OCI-LY7 (cell line): Measurements from ENCODE around the gene VCL. TPM values are rescaled to one million over a fixed set of nuclear protein-coding genes. Genes with fewer than 3 reads are reported as not detected.

Source experiments
- BruUV-seq: library from RNA; stranded (reverse); fragments of 400-500 nt; replicated peaks from 2 replicates; lab custom pipeline; 2021; lab: Mats Ljungman, UMichigan
- CTCF ChIA-PET: fragments of 300-600 bp; sonication (Branson Sonifier 250); formaldehyde crosslinking; loops from one replicate; lab custom pipeline; 2022; ENCODE audit warnings: antibody characterized with exemption; ENCODE audit not compliant: unreplicated experiment; lab: Charles Lee
- POLR2A ChIA-PET: fragments of 300-600 bp; sonication (Branson Sonifier 250); formaldehyde crosslinking; loops from one replicate; lab custom pipeline; 2022; ENCODE audit warnings: antibody characterized with exemption; lab: Charles Lee
- DNase-seq: peaks from one replicate; pipeline ENCODE4 v3.0.0-alpha.2; 2015; ENCODE audit warnings: low spot score
- H2AFZ ChIP-seq: fragments of 200-600 bp; sonication (generic), shearing (Covaris generic); 2 replicates; pipeline ENCODE4 v1.6.1; 2014; ENCODE audit warnings: mild to moderate bottlenecking, antibody characterized with exemption, low read length, moderate library complexity
- H3K27ac ChIP-seq: fragments of 200-600 bp; sonication (generic); 2 replicates; pipeline ENCODE4 v1.5.1; 2014; ENCODE audit warnings: mixed run types, low read depth, mild to moderate bottlenecking, moderate library complexity, low read length, inconsistent platforms; ENCODE audit not compliant: poor library complexity, severe bottlenecking
- H3K36me3 ChIP-seq: fragments of 200-600 bp; sonication (generic); 2 replicates; pipeline ENCODE4 v1.6.1; 2014; ENCODE audit warnings: mild to moderate bottlenecking, antibody characterized with exemption, low read length, moderate library complexity, mixed read lengths; ENCODE audit not compliant: insufficient read depth
- H3K4me1 ChIP-seq: fragments of 200-600 bp; sonication (generic); 2 replicates; pipeline ENCODE4 v1.5.1; 2014; ENCODE audit warnings: mild to moderate bottlenecking, low read length; ENCODE audit not compliant: insufficient read depth, poor library complexity, severe bottlenecking
- H3K4me2 ChIP-seq: fragments of 200-600 bp; sonication (generic); 2 replicates; pipeline ENCODE4 v1.6.1; 2014; ENCODE audit warnings: mild to moderate bottlenecking, low read length
- H3K4me3 ChIP-seq: fragments of 200-600 bp; sonication (generic); 2 replicates; pipeline ENCODE4 v1.5.1; 2014; ENCODE audit warnings: mild to moderate bottlenecking, low read depth, low read length; ENCODE audit not compliant: poor library complexity, severe bottlenecking
- H3K79me2 ChIP-seq: fragments of 200-600 bp; sonication (generic); 2 replicates; pipeline ENCODE4 v1.6.1; 2016; ENCODE audit warnings: low read depth, mild to moderate bottlenecking, low read length, moderate library complexity, mixed read lengths; ENCODE audit not compliant: insufficient read depth
- H3K9me2 ChIP-seq: fragments of 200-600 bp; sonication (generic); 2 replicates; pipeline ENCODE4 v1.6.1; 2016; ENCODE audit warnings: mild to moderate bottlenecking, low read length, mixed read lengths; ENCODE audit not compliant: insufficient read depth
- H3K9me3 ChIP-seq: fragments of 200-600 bp; sonication (generic); 2 replicates; pipeline ENCODE4 v1.6.1; 2014; ENCODE audit warnings: mild to moderate bottlenecking, mixed run types, low read length, mixed read lengths
- H4K20me1 ChIP-seq: fragments of 200-600 bp; sonication (generic); 2 replicates; pipeline ENCODE4 v1.6.1; 2014; ENCODE audit warnings: mild to moderate bottlenecking, antibody characterized with exemption, low read length, moderate library complexity, mixed read lengths; ENCODE audit not compliant: insufficient read depth
- EZH2phosphoT487 ChIP-seq: fragments of 200-600 bp; sonication (generic); IDR thresholded peaks from 2 replicates; pipeline ENCODE4 v1.6.1; 2018; ENCODE audit warnings: low read depth, borderline replicate concordance, mild to moderate bottlenecking, mixed run types, antibody characterized with exemption, low read length, moderate library complexity, mixed read lengths
- intact Hi-C: fragments of 100-400 bp; cut with micrococcal nuclease; formaldehyde crosslinking; loops from one replicate; pipeline ENCODE4 v1.10.0; 2022; ENCODE audit not compliant: unreplicated experiment
- total RNA-seq, 2 experiments: library from RNA; depleted of rRNA in 1 of 2; stranded (reverse); fragments of >200 nt in 1 of 2; shearing (Covaris generic) in 1 of 2; gene quantifications; 2 replicates each; pipeline ENCODE4 v1.2.3, GENCODE V29; 2014 to 2022
- TF ChIP-seq, protein P1 (sequence below): fragments of 200-600 bp; sonication (generic); conservative IDR thresholded peaks from 2 replicates; pipeline ENCODE4 v1.5.1; 2014; ENCODE audit warnings: mild to moderate bottlenecking, antibody characterized with exemption, low read length, moderate library complexity, mixed read lengths

VCL gene
- total RNA-seq, 2 experiments from 2014 or later, result 19.1 to 55.5 TPM

- BruUV-seq, result TSS peak; percentile 12
- no peak overlapping the region for H3K4me3 ChIP-seq
- intact Hi-C loops, result no loop called here
- H3K4me1 ChIP-seq, result peaks cover 54% of the 10 kb centered on the region
- CTCF ChIA-PET, result no interaction called here
- peak overlapping the region; percentile 45 for H3K4me2 ChIP-seq
- H3K27ac ChIP-seq, result no peak overlapping the region
- H3K79me2 ChIP-seq, result no peaks in the 10 kb centered on the region
- TF ChIP-seq, protein P1, sequence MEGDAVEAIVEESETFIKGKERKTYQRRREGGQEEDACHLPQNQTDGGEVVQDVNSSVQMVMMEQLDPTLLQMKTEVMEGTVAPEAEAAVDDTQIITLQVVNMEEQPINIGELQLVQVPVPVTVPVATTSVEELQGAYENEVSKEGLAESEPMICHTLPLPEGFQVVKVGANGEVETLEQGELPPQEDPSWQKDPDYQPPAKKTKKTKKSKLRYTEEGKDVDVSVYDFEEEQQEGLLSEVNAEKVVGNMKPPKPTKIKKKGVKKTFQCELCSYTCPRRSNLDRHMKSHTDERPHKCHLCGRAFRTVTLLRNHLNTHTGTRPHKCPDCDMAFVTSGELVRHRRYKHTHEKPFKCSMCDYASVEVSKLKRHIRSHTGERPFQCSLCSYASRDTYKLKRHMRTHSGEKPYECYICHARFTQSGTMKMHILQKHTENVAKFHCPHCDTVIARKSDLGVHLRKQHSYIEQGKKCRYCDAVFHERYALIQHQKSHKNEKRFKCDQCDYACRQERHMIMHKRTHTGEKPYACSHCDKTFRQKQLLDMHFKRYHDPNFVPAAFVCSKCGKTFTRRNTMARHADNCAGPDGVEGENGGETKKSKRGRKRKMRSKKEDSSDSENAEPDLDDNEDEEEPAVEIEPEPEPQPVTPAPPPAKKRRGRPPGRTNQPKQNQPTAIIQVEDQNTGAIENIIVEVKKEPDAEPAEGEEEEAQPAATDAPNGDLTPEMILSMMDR, result no peak
- no peak for TF ChIP-seq EZH2phosphoT487
- H4K20me1 ChIP-seq, result no peaks in the 10 kb centered on the region
- no peaks in the 10 kb centered on the region for H3K9me3 ChIP-seq
- DNase-seq, result no peak
- POLR2A ChIA-PET, result interaction anchor here (0.5 to 1.6 kb wide), 4 partner anchors 12 to 70 kb away, joined by 4 to 6 read pairs (median 5); no protein-coding TSS in a partner anchor
- H3K36me3 ChIP-seq, result peaks cover 25% of the 10 kb centered on the region
- no peak overlapping the region for H2AFZ ChIP-seq
- no peaks in the 10 kb centered on the region for H3K9me2 ChIP-seq
These were observed 81.4 kb downstream of the VCL start for GRCh38 chr10:74079028-74079935.

DNA sequence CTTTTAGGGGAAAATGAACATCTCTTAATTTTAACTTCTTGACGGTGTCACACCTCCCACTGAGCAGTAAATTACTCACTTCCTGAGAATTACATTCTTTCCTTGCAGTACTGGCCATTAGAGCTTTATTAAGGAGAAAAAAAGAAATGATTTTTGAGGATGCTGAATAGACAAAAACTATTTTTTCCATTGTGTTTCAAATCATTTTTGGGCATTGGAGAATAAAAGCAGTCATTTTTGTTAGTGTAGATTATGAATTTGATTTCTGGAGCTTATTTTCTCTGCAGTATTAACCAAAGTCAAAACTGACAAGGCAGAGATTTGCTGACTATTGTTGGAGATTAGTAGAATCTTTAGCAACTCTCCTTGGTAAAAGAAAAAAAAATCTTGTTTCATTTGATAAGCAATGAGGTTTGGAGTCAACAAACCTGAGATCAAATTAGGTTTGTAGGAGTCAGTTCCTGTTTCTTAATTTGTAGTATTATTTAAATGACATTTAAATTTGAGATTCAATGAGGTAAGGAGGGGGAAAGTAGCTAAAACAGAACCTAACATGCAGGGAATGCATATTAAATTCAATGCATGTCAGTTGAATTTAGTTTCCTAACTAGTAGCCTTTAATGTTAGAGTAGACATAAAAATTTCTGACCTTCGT lies 82.1 kb downstream of the VCL start:
- ChIA-PET CTCF (interaction anchor here (1.4 kb wide), 1 partner anchor 194 kb away, joined by 5 read pairs; no protein-coding TSS in a partner anchor), POLR2A (interaction anchor here (0.5 to 1.6 kb wide), 4 partner anchors 13 to 71 kb away, joined by 4 to 6 read pairs (median 5); no protein-coding TSS in a partner anchor)
- H3K79me2 ChIP-seq, result no peaks in the 10 kb centered on the region
- H4K20me1 ChIP-seq, result no peaks in the 10 kb centered on the region
- TF ChIP-seq, protein P1, result 0 out of 2 replicates have a peak, but pooled peaks have one; percentile 10
- TF ChIP-seq EZH2phosphoT487, result no peak
- BruUV-seq, result no TSS peak
- no peaks in the 10 kb centered on the region for H3K9me3 ChIP-seq
- H3K4me1 ChIP-seq, result peaks cover 54% of the 10 kb centered on the region
- no peak overlapping the region for H3K4me3 ChIP-seq
- no peaks in the 10 kb centered on the region for H3K9me2 ChIP-seq
- no peak overlapping the region for H3K27ac ChIP-seq
- peak overlapping the region; percentile 45 for H3K4me2 ChIP-seq
- intact Hi-C loops, result loop anchor here (2.0 to 5.0 kb wide), 2 partner anchors 43 to 123 kb away; no protein-coding TSS in a partner anchor
- peaks cover 21% of the 10 kb centered on the region for H3K36me3 ChIP-seq
- H2AFZ ChIP-seq, result no peak overlapping the region
- DNase-seq, result no peak
